ENCODE results near the gene DOCK1.
A peak's percentile ranks its signal among the peaks of the same experiment; 100 is the strongest.
"Not testable (repeated sequence)": the region's sequence is repeated elsewhere in the genome, so short reads cannot be mapped to it uniquely, and the experiment has no call there.

Gene DOCK1

DNA sequence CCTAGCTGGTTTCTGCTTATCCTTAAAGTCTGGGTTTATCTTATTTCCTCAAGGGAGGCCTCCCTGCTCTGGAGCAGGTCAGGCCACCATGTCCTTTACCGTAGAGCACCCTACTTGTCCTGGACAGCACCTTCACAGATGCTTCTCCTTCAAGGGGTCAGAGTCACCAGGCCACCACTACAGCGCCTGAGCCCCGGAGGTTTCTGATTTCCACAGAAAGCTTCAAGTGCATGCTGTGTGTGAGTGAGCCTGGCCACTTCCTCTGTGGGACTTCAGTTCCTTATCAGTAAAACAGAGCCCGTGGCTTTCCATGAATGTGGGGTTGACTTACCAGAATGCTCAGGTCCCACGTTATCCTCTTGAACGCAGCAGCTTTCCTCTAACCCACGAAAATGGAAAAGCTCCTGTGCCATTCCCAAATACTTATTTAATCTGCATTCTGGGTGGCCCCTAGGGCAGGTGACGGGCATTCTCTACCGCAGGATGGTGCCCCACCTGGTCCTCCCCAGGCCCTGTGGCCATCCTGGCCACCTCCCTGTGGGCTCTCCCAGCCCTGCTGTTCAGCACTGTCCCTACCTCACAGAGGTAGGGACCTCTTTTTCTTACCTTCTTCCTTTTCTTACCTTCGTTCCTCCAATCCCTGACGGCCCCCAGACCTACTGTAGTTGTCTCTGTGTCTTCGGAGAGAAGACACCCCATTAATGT, 1.4 kb upstream of the DOCK1 start:
- DNase-seq, result no peak

GRCh38 chr10:126904516-126904817, 761 bp upstream of the DOCK1 start:
- no peak for DNase-seq

GRCh38 chr10:126905776-126906703, 812 bp downstream of the DOCK1 start:
- peak; percentile 20 for DNase-seq

DNA sequence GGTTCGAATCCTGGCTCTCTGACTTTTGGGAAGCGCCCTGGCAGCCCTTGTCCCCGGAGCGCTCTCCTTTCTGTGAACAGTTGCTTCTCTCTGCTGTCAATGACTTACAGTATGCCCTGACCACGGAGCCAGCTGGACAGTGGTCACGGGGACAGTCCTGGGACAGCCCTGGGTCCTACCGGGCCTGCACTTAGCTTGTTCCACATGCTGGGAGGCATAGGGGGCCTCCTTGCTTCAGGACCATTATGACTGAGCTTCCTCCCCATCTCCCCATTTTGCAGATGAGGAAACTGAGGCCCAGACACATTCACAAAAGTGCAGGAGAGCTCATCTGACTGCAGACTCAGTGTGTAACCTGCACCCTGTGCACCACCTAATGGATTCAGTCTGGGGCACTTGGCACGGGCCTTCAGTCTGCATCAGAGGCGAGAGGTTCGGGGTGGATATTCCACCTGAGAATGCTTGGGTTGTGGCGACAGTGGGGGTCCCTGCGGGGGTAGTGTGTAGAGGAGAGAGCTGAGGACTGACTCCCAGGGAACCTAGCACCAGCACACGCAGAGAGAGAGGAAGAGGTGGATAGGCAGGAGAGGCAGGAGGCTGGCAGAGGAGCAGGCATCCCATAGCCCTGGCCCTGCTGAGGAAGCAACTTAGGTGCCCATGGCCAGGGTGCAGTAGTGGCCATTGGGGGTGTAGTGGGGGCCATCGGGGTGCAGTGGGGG, 1.6 kb downstream of the DOCK1 start:
- DNase-seq, result no peak

DNA sequence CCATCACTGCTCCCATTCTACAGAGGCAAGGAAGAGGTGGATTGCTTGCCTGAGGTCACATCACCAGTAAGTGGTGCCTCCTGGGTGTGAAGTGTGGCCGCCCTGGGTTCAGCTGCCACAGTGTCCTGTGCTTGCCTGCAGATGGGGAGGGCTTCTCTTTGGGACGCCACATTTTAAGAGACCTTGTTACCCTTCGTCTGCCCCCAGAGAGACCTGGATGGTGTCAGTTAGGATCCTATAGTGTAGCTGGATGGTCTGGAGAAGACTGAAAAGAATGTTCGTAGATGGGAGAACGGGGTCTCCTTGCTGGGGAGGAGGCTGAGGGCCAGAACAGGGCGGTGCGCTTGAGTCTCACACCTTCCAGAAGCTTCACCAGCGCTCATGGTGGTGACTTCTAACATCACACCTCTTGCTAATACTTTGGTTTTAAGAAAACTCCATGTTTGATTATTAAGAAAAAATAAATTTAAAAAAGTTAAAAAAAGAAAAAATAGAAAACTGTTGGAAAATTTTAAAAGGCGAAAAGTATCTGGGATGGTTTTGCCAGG, 2.3 kb downstream of the DOCK1 start:
- no peak for DNase-seq

DNA sequence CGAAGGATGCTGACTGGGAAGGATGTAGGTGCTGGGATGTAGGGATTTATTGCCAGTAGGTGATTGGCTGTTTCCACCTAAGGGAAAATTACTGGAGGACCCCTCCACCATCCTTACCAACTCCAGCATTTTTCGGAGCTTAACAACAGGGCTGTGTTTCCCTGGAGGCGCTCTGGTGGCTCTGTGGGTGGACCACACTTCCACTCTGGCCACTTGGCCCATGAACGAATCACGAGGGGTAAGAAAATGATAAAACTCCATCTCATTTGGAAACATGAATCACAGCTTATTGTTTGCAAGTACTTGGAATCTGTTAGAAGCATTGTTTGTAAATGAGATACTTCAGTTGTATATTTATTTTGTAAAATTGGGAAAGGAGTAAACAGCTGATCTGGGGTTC, 3.0 kb downstream of the DOCK1 start:
- DNase-seq, result no peak

DNA sequence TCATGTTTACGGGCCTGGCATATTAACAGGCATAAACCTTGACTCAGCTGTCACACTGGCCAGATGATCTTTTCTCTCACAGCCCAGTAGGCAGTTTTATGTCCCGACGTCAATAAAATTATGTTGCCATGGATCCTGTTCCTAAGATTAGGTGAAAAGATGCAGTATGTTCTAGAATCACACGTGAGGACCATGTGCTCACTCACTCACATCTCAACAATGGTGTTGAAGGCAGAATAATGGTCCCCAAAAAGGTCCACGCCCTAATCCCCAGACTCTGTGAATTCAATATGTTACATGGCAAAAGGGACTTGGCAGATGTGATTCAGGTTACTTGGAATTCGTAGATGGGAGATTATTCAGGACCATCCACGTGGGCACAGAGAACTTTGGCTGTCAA, 3.5 kb downstream of the DOCK1 start:
- no peak for DNase-seq

DNA sequence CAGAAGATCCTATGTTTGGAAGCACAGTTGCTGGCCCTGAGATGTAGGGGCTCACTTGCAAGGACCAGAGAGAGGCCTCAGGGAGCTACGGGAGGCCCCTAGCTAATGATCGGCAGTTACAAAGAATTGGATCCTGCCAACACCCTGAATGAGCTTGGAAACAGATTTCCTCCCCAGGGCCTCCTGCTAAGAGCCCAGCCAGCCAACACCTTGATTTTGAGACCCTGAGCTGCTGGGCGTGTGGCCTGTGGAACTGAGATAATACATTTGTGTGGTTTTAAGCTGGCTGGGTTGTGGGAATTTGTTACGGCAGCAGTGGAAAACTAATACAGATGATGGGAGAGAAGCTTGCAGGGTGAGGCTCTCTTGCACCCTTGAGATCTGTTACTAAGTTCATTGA, 3.9 kb downstream of the DOCK1 start:
- no peak for DNase-seq

DNA sequence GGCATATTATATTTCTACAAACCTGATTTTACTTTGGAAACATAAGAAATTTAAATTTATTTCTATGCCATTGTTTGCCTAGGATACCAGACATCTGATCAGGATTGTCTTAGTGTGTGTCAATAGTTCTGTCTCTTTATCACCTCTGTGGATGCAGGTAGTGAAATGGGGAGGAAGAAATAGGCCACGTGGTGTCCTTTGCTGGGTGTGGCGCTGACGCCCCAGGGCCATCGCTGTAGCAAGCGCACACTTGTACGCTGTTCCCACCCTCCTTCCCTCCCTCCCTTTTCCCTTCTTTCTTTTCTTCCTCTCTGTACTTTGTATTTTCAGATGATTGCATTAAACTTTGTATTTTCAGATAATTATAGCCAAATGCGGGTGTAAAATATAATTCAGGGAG, 5.0 kb downstream of the DOCK1 start:
- DNase-seq, result no peak

DNA sequence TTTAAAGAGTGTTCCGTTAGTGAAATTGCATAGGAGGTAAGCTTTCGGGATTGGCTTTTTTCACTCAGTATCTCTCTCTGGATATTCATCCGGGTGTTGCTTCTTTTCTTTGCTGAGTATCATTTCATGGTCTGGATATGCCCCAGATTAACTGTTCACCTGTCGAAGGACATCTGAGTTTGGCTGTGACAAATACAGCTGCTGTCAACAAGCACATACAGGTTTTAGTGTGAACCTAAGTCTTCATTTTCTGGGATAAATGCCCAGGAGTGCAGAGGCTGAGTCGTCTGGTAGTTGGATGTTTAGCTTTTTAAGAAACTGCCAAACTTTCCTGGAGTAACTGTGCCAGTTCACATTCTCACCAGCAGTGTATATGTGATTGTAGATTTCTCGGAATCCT, 5.6 kb downstream of the DOCK1 start:
- DNase-seq, result no peak

DNA sequence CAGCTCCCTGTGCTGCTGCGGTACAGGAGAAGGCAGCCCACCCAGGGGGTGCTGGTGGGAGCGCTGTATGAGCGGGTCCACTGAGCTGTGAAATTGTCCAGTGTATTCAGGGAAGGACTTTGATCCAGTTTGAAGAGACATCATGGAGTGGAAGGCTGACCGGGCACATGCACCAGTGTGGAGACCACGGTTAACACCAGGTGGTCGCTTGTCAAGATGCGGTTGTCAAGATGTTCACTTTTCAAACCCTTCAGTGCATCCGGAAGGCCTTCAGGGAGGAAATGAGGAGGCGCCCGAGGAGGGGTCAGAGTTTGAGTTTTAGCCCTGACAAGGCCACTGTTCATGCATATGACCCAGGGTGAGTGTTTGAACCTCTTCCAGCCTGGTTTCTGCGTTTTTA, 6.1 kb downstream of the DOCK1 start:
- no peak for DNase-seq

GRCh38 chr10:126913316-126913715, 8.1 kb downstream of the DOCK1 start:
- DNase-seq, result no peak

DNA sequence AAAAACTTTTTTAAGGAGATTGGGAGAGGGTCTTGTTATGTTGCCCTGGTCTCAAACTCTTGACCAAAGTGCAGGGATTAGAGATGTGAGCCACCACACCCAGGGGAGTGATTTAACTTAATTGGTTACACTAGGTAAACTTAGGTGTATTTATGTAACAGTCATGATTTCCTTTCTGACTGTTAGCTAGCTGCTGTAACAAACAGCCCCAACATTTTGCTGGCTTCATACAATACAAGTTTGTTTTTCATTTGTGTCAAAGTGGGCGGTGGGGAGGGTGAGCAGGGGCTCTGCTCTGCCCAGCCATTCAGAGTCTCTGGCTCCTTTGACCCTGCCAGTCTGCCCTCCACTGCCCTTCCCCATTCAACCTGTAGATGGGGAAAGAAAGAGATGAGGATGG, 9.3 kb downstream of the DOCK1 start:
- DNase-seq, result no peak

DNA sequence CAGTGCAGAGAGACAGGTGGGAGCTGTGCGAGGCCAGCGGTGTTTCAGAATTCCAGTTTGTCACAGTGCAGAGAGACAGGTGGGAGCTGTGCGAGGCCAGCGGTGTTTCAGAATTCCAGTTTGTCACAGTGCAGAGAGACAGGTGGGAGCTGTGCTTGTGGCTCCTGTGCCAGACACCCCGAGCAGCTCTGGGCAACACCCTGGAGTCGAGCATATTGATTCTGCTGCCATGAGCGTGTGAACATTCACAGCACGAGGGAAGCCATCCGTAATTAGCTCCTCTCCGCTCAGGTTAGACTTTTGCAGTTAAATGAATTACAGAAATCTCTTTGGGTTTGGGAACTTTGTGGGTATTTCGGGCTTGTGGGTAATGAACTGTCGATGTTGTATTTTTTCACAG, 11.7 kb downstream of the DOCK1 start:
- DNase-seq, result not testable (repeated sequence)

DNA sequence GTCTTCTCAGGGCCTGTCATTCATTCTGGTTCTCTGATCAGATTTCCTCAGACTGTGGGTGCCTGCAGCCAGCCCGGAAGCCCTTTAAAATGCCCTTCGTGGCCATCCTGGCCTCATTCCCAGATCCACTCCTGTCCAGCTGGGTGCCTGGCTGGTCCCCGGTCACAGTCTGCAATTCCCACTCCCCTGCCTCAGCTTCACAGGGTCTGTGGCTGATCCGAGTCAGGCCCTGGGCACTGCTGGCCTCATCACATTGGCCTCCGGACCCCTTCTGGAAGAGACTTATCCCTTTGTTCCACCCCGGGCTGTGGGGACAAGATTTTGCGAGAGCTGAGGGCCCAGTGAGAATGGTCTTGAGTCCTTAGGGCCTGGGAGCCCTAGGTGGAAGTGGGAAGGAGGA, 12.1 kb downstream of the DOCK1 start:
- no peak for DNase-seq

- no peak for DNase-seq
These were observed 13.0 kb downstream of the DOCK1 start for GRCh38 chr10:126917975-126918908.

- no peak for DNase-seq
These were observed 14.2 kb downstream of the DOCK1 start for GRCh38 chr10:126919426-126919825.

- no peak for DNase-seq
These were observed 15.9 kb downstream of the DOCK1 start for GRCh38 chr10:126921162-126921561.

DNA sequence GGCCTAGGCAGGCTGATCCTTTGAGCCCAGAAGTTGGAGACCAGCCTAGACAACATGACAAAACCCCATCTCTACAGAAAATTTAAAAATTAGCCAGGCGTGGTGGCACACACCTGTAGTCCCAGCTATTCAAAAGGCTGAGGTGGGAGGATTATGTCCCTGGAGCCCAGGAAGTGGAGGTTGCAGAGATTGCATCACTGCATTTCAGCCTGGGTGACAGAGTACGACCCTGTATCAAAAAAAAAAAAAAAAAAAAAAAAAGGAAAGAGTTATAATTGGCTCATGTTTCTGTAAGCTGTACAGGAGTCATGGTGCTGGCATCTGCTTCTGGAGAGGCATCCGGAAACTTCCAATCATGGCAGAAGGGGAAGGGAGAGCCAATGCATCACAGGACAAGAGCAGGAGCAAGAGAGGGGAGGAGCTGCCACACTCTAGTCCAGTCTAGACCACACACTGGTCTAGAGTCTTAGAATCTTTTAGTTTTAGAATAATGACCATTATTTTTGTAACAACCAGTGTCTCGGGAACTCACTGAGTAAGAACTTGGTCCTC, 16.8 kb downstream of the DOCK1 start:
- peak; percentile 80 for DNase-seq

GRCh38 chr10:126924180-126924914, 19.1 kb downstream of the DOCK1 start:
- no peak for DNase-seq

- DNase-seq, result no peak
These were observed 19.7 kb downstream of the DOCK1 start for GRCh38 chr10:126924915-126925300.
